H9 (cell line): ENCODE data around the gene ST6GALNAC1. TPM values are rescaled to one million over a fixed set of nuclear protein-coding genes. Genes with fewer than 3 reads are reported as not detected.

ENCODE experiments used
- DNase-seq: peaks from one replicate; pipeline ENCODE4 v3.0.0-alpha.2; 2017
- H2AFZ ChIP-seq: one replicate; pipeline ENCODE4 v1.6.1; 2013; ENCODE audit warnings: mild to moderate bottlenecking, low read length, control low read depth, moderate library complexity
- H2AK5ac ChIP-seq: 2 replicates; pipeline ENCODE4 v1.6.1; 2013; ENCODE audit warnings: low read length, control low read depth, mixed read lengths; ENCODE audit not compliant: insufficient read length
- H2BK120ac ChIP-seq: one replicate; pipeline ENCODE4 v1.6.1; 2013; ENCODE audit warnings: low read depth, mild to moderate bottlenecking, low read length, control low read depth, inconsistent platforms; ENCODE audit not compliant: poor library complexity, severe bottlenecking
- H2BK12ac ChIP-seq: 2 replicates; pipeline ENCODE4 v1.6.1; 2013; ENCODE audit warnings: low read length, control low read depth, mixed read lengths, low read depth; ENCODE audit not compliant: insufficient read length
- H2BK15ac ChIP-seq: 2 replicates; pipeline ENCODE4 v1.6.1; 2013; ENCODE audit warnings: low read depth, low read length, control low read depth
- H2BK20ac ChIP-seq: one replicate; pipeline ENCODE4 v1.6.1; 2013; ENCODE audit warnings: low read depth, mild to moderate bottlenecking, low read length, control low read depth, inconsistent platforms; ENCODE audit not compliant: poor library complexity, severe bottlenecking
- H2BK5ac ChIP-seq: 2 replicates; pipeline ENCODE4 v1.6.1; 2013; ENCODE audit warnings: low read length, control low read depth, mixed read lengths; ENCODE audit not compliant: insufficient read length
- H3K14ac ChIP-seq: 2 replicates; pipeline ENCODE4 v1.6.1; 2013; ENCODE audit warnings: low read length, control low read depth; ENCODE audit not compliant: insufficient read depth
- H3K18ac ChIP-seq: 2 replicates; pipeline ENCODE4 v1.6.1; 2013; ENCODE audit warnings: low read depth, mild to moderate bottlenecking, mixed read lengths, low read length, control low read depth; ENCODE audit not compliant: insufficient read length
- H3K23ac ChIP-seq: 2 replicates; pipeline ENCODE4 v1.6.1; 2013; ENCODE audit warnings: low read length, control low read depth, mixed read lengths, low read depth; ENCODE audit not compliant: insufficient read length
- H3K23me2 ChIP-seq: 2 replicates; pipeline ENCODE4 v1.6.1; 2013; ENCODE audit warnings: low read depth, mild to moderate bottlenecking, mixed read lengths, low read length, control low read depth; ENCODE audit not compliant: insufficient read length, poor library complexity, severe bottlenecking
- H3K27ac ChIP-seq: 2 replicates; pipeline ENCODE4 v1.5.1; 2013; ENCODE audit warnings: low read length, control low read depth, mixed read lengths, low read depth; ENCODE audit not compliant: insufficient read length
- H3K27me3 ChIP-seq: 2 replicates; pipeline ENCODE4 v1.6.1; 2013; ENCODE audit warnings: low read length, control low read depth, inconsistent platforms; ENCODE audit not compliant: insufficient read depth
- H3K4ac ChIP-seq: 2 replicates; pipeline ENCODE4 v1.6.1; 2013; ENCODE audit warnings: low read depth, mild to moderate bottlenecking, control low read depth, inconsistent platforms, low read length, moderate library complexity
- H3K4me1 ChIP-seq: 2 replicates; pipeline ENCODE4 v1.6.1; 2013; ENCODE audit warnings: low read length, control low read depth, inconsistent platforms; ENCODE audit not compliant: insufficient read depth
- H3K4me2 ChIP-seq: 2 replicates; pipeline ENCODE4 v1.6.1; 2013; ENCODE audit warnings: low read length, control low read depth, mixed read lengths; ENCODE audit not compliant: insufficient read length, insufficient read depth
- H3K56ac ChIP-seq: 2 replicates; pipeline ENCODE4 v1.6.1; 2013; ENCODE audit warnings: low read depth, mild to moderate bottlenecking, mixed read lengths, low read length, control low read depth; ENCODE audit not compliant: insufficient read length
- H3K79me1 ChIP-seq: 2 replicates; pipeline ENCODE4 v1.6.1; 2013; ENCODE audit warnings: low read depth, mild to moderate bottlenecking, moderate library complexity, low read length, control low read depth, inconsistent platforms; ENCODE audit not compliant: insufficient read depth, poor library complexity, severe bottlenecking
- H3K79me2 ChIP-seq: 2 replicates; pipeline ENCODE4 v1.6.1; 2013; ENCODE audit warnings: low read length, control low read depth, inconsistent platforms; ENCODE audit not compliant: insufficient read depth
- H3K9ac ChIP-seq: 2 replicates; pipeline ENCODE4 v1.6.1; 2013; ENCODE audit warnings: low read length, control low read depth, mixed read lengths; ENCODE audit not compliant: insufficient read length; ENCODE audit errors: extremely low read depth
- H3K9me3 ChIP-seq: one replicate; pipeline ENCODE4 v1.6.1; 2013; ENCODE audit warnings: low read depth, low read length, inconsistent platforms; ENCODE audit not compliant: control insufficient read depth
- H3T11ph ChIP-seq: one replicate; pipeline ENCODE4 v1.6.1; 2013; ENCODE audit warnings: mild to moderate bottlenecking, low read length, control low read depth, inconsistent platforms
- H4K20me1 ChIP-seq: one replicate; pipeline ENCODE4 v1.6.1; 2013; ENCODE audit not compliant: control insufficient read depth, insufficient read length, insufficient read depth
- H4K5ac ChIP-seq: 2 replicates; pipeline ENCODE4 v1.6.1; 2013; ENCODE audit warnings: low read depth, mild to moderate bottlenecking, mixed read lengths, low read length, control low read depth; ENCODE audit not compliant: insufficient read length
- H4K8ac ChIP-seq: replicated peaks from 2 replicates; pipeline ENCODE4 v1.6.1; 2013; ENCODE audit warnings: low read length, control low read depth, mixed read lengths, low read depth; ENCODE audit not compliant: insufficient read length
- H4K91ac ChIP-seq: 2 replicates; pipeline ENCODE4 v1.6.1; 2013; ENCODE audit warnings: low read depth, mild to moderate bottlenecking, moderate library complexity, mixed read lengths, low read length, control low read depth; ENCODE audit not compliant: insufficient read length
- H3K27ac Mint-ChIP-seq, 3 experiments: 2 replicates in 2 of 3; 3 replicates in 1 of 3; pipeline ENCODE4 v1.8.0; 2020 to 2021; ENCODE audit warnings: mixed read lengths in 3 of 3, mild to moderate bottlenecking in 1 of 3, moderate library complexity in 1 of 3
- H3K27me3 Mint-ChIP-seq: 2 replicates; pipeline ENCODE4 v1.8.0; 2021; ENCODE audit warnings: low read depth, mild to moderate bottlenecking, moderate library complexity, mixed read lengths
- H3K36me3 Mint-ChIP-seq, 3 experiments: 2 replicates in 2 of 3; 3 replicates in 1 of 3; pipeline ENCODE4 v1.8.0; 2020 to 2021; ENCODE audit warnings: low read depth in 3 of 3, mixed read lengths in 3 of 3; ENCODE audit not compliant: insufficient read depth in 1 of 3
- H3K4me1 Mint-ChIP-seq, 2 experiments: 2 replicates each; pipeline ENCODE4 v1.8.0; 2020; ENCODE audit warnings: mixed read lengths in 2 of 2
- H3K4me3 Mint-ChIP-seq, 2 experiments: 2 replicates in 1 of 2; 3 replicates in 1 of 2; pipeline ENCODE4 v1.8.0; 2020 to 2021; ENCODE audit warnings: mild to moderate bottlenecking in 2 of 2, mixed read lengths in 2 of 2, moderate library complexity in 1 of 2
- H3K9me3 Mint-ChIP-seq, 2 experiments: 2 replicates in 1 of 2; 3 replicates in 1 of 2; pipeline ENCODE4 v1.8.0; 2020; ENCODE audit warnings: mild to moderate bottlenecking in 2 of 2, mixed read lengths in 2 of 2, moderate library complexity in 1 of 2
- CTCF ChIP-seq: fragments of 200-600 bp; sonication (generic); conservative IDR thresholded peaks from 3 replicates; pipeline ENCODE4 v1.8.0; 2021; ENCODE audit warnings: antibody characterized with exemption, mild to moderate bottlenecking
- WGBS: extraction: QIAGEN DNeasy Blood & Tissue Kit; methylation state at CpG from one replicate; pipeline ENCODE4 v1.1.7; 2013; ENCODE audit warnings: missing lambda C conversion rate, low lambda C conversion rate, mixed read lengths; ENCODE audit not compliant: insufficient read length; ENCODE audit errors: extremely low coverage; 5-methylcytosine and 5-hydroxymethylcytosine counted together
- total RNA-seq: library from RNA; stranded (reverse); gene quantifications from 2 replicates; pipeline ENCODE4 v1.2.1, GENCODE V29; 2021

Gene ST6GALNAC1
- total RNA-seq, 1 experiment from 2014 or later = not detected

DNA sequence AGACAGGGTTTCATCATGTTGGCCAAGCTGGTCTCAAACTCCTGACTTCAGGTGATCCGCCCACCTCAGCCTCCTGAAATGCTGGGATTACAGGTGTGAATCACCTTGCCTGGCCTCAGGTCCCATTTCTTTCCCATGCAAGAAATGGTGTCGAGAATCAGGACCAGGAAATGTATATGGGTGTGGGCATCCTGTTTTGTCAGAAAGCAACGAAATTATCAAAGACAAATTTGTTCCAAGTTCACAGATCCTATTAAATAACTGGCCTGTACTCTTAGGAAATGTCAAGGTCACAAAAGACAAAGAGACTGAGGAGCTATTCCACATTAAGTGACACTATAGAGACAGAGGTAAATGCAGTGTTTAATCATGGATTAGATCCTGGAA lies 17.1 kb upstream of the ST6GALNAC1 start:
- H3K9ac ChIP-seq = no peak overlapping the region
- no peak overlapping the region for H2BK20ac ChIP-seq
- no peak overlapping the region for H3K18ac ChIP-seq
- H3K23ac ChIP-seq = no peak overlapping the region
- no peak overlapping the region for H4K91ac ChIP-seq
- H4K20me1 ChIP-seq = no peaks in the 10 kb centered on the region
- H3K23me2 ChIP-seq = no peaks in the 10 kb centered on the region
- H4K8ac ChIP-seq = no peak overlapping the region
- no peak overlapping the region for H3K56ac ChIP-seq
- H3K27me3 ChIP-seq = no peaks in the 10 kb centered on the region
- H2BK15ac ChIP-seq = no peak overlapping the region
- Mint-ChIP-seq H3K9me3 (no peaks in the 10 kb centered on the region), H3K4me3 (no peak overlapping the region; a peak in 1 of 5 replicates), H3K36me3 (no peaks in the 10 kb centered on the region), H3K4me1 (peaks cover 9% of the 10 kb centered on the region in 2 experiments), H3K27me3 (no peaks in the 10 kb centered on the region; the same call in 1 of the 2 replicates), H3K27ac (no peak overlapping the region)
- no peaks in the 10 kb centered on the region for H3K79me2 ChIP-seq
- no peak overlapping the region for H3K27ac ChIP-seq
- DNase-seq = no peak
- no CpG with 5 or more reads among the region's 3 CpGs for WGBS
- H3K9me3 ChIP-seq = no peaks in the 10 kb centered on the region
- no peak for TF ChIP-seq CTCF
- no peak overlapping the region for H3K14ac ChIP-seq
- no peak overlapping the region for H2AK5ac ChIP-seq
- H3K4me1 ChIP-seq = no peaks in the 10 kb centered on the region
- no peaks in the 10 kb centered on the region for H3K79me1 ChIP-seq
- H2BK5ac ChIP-seq = no peak overlapping the region
- H3T11ph ChIP-seq = no peak overlapping the region
- H3K4me2 ChIP-seq = no peak overlapping the region
- no peak overlapping the region for H2AFZ ChIP-seq
- no peak overlapping the region for H2BK120ac ChIP-seq
- no peak overlapping the region for H3K4ac ChIP-seq
- no peak overlapping the region for H2BK12ac ChIP-seq
- no peak overlapping the region for H4K5ac ChIP-seq
